ENCODE measurements around the gene MARCO.

GRCh38 chr2:118980573-118980972, 38.6 kb downstream of the MARCO start:
- TF ChIP-seq CTCF (IDR thresholded peaks at IDR 0.05; ENCODE audit: control extremely low read depth in 1 of 3, insufficient read depth in 1 of 3, low read depth in 1 of 3, low read length in 3 of 3) (no peak), YY1 (IDR thresholded peaks at IDR 0.05; ENCODE audit: low read depth, low read length) (no peak), HDAC2 (IDR thresholded peaks at IDR 0.05; ENCODE audit: borderline replicate concordance in 1 of 2, low read depth in 2 of 2, low read length in 2 of 2) (no peak), TAF1 (IDR thresholded peaks at IDR 0.05; ENCODE audit: low read depth, low read length) (no peak), HDAC6 (IDR thresholded peaks at IDR 0.05; ENCODE audit: low read depth, low read length) (no peak), USF2 (IDR thresholded peaks at IDR 0.05; ENCODE audit: low read length) (no peak), EP300 (IDR thresholded peaks at IDR 0.05; ENCODE audit: borderline replicate concordance in 1 of 2, low read depth in 2 of 2, low read length in 2 of 2) (no peak)

Data from H1 (cell line).